ENCODE measurements around the gene DPP6. TPM values are rescaled to one million over a fixed set of nuclear protein-coding genes. Genes with fewer than 3 reads are reported as not detected.

DPP6 gene
- polyA plus RNA-seq, 1 of the 3 experiments (the other 2 are of a cell fraction), result not detected

GRCh38 chr7:154672659-154673415, 620.6 kb downstream of the DPP6 start:
- H3K27ac ChIP-seq (ENCODE audit: low read depth in 2 of 2, low read length in 1 of 2), result no peak overlapping the region
- no peaks in the 10 kb centered on the region for H3K9me2 ChIP-seq
- H4K20me1 ChIP-seq (ENCODE audit: insufficient read depth), result no peaks in the 10 kb centered on the region
- H3K9me3 ChIP-seq, result peaks cover 13% of the 10 kb centered on the region; the same call in 1 of the 2 replicates
- POLR2A ChIA-PET, result interaction anchor here (0.7 kb wide), 1 partner anchor 13 kb away, joined by 3 read pairs; no protein-coding TSS in a partner anchor
- TF ChIP-seq EZH2phosphoT487 (IDR thresholded peaks at IDR 0.05; ENCODE audit: borderline replicate concordance, low read depth) (no peak), RAD21 (IDR thresholded peaks at IDR 0.05; ENCODE audit: low read length) (no peak), RXRA (IDR thresholded peaks at IDR 0.05; ENCODE audit: borderline replicate concordance, low read depth) (no peak), REST (IDR thresholded peaks at IDR 0.05; ENCODE audit: low read depth, low read length) (no peak), SMC3 (IDR thresholded peaks at IDR 0.05; ENCODE audit: low read depth, low read length) (no peak), ELF1 (IDR thresholded peaks at IDR 0.05) (no peak), RFX5 (IDR thresholded peaks at IDR 0.05; ENCODE audit: low read length) (no peak), YY1 (IDR thresholded peaks at IDR 0.05; ENCODE audit: low read depth) (no peak), PBX3 (IDR thresholded peaks at IDR 0.05) (no peak), MAX (IDR thresholded peaks at IDR 0.05; ENCODE audit: low read depth) (no peak), MEF2A (IDR thresholded peaks at IDR 0.05; ENCODE audit: borderline replicate concordance, low read depth) (no peak), TCF12 (IDR thresholded peaks at IDR 0.05) (no peak), RCOR1 (IDR thresholded peaks at IDR 0.05; ENCODE audit: low read length) (no peak), FOXJ3 (CRISPR knock-in tag; IDR thresholded peaks at IDR 0.05) (no peak), NFIC (IDR thresholded peaks at IDR 0.05; ENCODE audit: borderline replicate concordance) (no peak), CTCF (IDR thresholded peaks at IDR 0.05) (no peak), GATA2 (CRISPR knock-in tag; IDR thresholded peaks at IDR 0.05) (no peak), FOXM1 (IDR thresholded peaks at IDR 0.05; ENCODE audit: low read depth) (no peak)
- TF ChIP-seq, protein P1, sequence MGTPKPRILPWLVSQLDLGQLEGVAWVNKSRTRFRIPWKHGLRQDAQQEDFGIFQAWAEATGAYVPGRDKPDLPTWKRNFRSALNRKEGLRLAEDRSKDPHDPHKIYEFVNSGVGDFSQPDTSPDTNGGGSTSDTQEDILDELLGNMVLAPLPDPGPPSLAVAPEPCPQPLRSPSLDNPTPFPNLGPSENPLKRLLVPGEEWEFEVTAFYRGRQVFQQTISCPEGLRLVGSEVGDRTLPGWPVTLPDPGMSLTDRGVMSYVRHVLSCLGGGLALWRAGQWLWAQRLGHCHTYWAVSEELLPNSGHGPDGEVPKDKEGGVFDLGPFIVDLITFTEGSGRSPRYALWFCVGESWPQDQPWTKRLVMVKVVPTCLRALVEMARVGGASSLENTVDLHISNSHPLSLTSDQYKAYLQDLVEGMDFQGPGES (IDR thresholded peaks at IDR 0.05; ENCODE audit: low read depth, low read length), result no peak
- CTCF ChIA-PET, result interaction anchor here (1.1 to 3.2 kb wide), 3 partner anchors 12 to 72 kb away, joined by 4 to 9 read pairs (median 4); no protein-coding TSS in a partner anchor
- no peaks in the 10 kb centered on the region for H3K36me3 ChIP-seq (replicated peaks in 1 of 2; ENCODE audit: control insufficient read depth in 1 of 2, insufficient read depth in 2 of 2, low read length in 1 of 2)
- H3F3A ChIP-seq (replicated peaks; ENCODE audit: insufficient read depth), result no peaks in the 10 kb centered on the region
- H3K79me2 ChIP-seq (ENCODE audit: insufficient read depth), result no peaks in the 10 kb centered on the region
- H2AFZ ChIP-seq (ENCODE audit: low read depth), result no peak overlapping the region
- H3K9ac ChIP-seq, result no peak overlapping the region
- no peak overlapping the region for H3K4me3 ChIP-seq (ENCODE audit: low read depth in 2 of 2, low read length in 1 of 2)
- no peak for DNase-seq
- no peaks in the 10 kb centered on the region for H3K4me1 ChIP-seq (ENCODE audit: control insufficient read depth in 1 of 2, insufficient read depth in 2 of 2, low read depth in 1 of 2, low read length in 1 of 2)
- 24% methylated on average over 4 of the region's 4 CpGs for WGBS (ENCODE audit: low lambda C conversion rate)
- no peaks in the 10 kb centered on the region for H3K27me3 ChIP-seq (ENCODE audit: insufficient read depth)
- no peak overlapping the region for H3K4me2 ChIP-seq
